ENCODE results near the gene CRTC2. TPM values are rescaled to one million over a fixed set of nuclear protein-coding genes. Genes with fewer than 3 reads are reported as not detected.

Gene CRTC2
- total RNA-seq, 1 donor from 2014 or later, result 38.3 TPM

DNA sequence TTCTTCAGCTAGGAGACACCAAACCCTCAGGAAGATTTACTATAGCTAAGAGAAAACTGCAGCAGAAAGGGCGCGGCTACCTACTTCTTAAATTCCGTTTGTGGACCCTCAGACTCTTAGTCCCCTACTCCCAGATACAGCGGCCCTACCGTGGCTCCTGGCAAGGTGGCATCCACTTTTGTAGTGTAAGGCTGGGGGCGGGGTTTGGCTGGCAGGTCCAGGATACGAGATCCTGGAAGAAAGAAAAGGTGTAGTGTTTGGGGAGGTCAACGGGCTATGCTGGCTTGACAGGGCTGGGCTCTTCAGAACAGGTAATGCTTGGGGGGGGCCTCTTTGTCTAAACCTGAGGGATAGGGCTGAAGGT, 9.6 kb upstream of the CRTC2 start:
- no peak for DNase-seq (ENCODE audit: low read depth)
- peaks cover 18% of the 10 kb centered on the region for H3K4me1 ChIP-seq (ENCODE audit: insufficient read depth, low read length)
- FAIRE-seq, result no peak
- H3K27ac ChIP-seq (ENCODE audit: low read depth, low read length), result peak overlapping the region; percentile 53
- no peaks in the 10 kb centered on the region for H3K36me3 ChIP-seq (ENCODE audit: insufficient read depth, low read length)
- H3K4me3 ChIP-seq (ENCODE audit: insufficient read depth, low read depth, low read length), result peak overlapping the region; percentile 72
- Mint-ChIP-seq H3K4me1 (ENCODE audit: low read depth, unreplicated experiment) (peaks cover 7% of the 10 kb centered on the region), H3K27ac (ENCODE audit: unreplicated experiment) (peak overlapping the region; percentile 82), H3K27me3 (ENCODE audit: low read depth, unreplicated experiment) (no peaks in the 10 kb centered on the region), H3K4me3 (ENCODE audit: unreplicated experiment) (peak overlapping the region; percentile 90), H3K9me3 (ENCODE audit: unreplicated experiment) (no peaks in the 10 kb centered on the region), H3K36me3 (ENCODE audit: low read depth, unreplicated experiment) (no peaks in the 10 kb centered on the region)
- H3K27me3 ChIP-seq (ENCODE audit: insufficient read depth, low read length), result no peaks in the 10 kb centered on the region
- TF ChIP-seq, protein P1, sequence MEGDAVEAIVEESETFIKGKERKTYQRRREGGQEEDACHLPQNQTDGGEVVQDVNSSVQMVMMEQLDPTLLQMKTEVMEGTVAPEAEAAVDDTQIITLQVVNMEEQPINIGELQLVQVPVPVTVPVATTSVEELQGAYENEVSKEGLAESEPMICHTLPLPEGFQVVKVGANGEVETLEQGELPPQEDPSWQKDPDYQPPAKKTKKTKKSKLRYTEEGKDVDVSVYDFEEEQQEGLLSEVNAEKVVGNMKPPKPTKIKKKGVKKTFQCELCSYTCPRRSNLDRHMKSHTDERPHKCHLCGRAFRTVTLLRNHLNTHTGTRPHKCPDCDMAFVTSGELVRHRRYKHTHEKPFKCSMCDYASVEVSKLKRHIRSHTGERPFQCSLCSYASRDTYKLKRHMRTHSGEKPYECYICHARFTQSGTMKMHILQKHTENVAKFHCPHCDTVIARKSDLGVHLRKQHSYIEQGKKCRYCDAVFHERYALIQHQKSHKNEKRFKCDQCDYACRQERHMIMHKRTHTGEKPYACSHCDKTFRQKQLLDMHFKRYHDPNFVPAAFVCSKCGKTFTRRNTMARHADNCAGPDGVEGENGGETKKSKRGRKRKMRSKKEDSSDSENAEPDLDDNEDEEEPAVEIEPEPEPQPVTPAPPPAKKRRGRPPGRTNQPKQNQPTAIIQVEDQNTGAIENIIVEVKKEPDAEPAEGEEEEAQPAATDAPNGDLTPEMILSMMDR (IDR thresholded peaks at IDR 0.05; ENCODE audit: insufficient read depth, low read depth, low read length), result no peak
- no peak for TF ChIP-seq EZH2 (IDR thresholded peaks at IDR 0.05; ENCODE audit: insufficient read depth, low read length)
- no peaks in the 10 kb centered on the region for H4K20me1 ChIP-seq (ENCODE audit: insufficient read depth, low read length)
- peaks cover 12% of the 10 kb centered on the region for H3K79me2 ChIP-seq (ENCODE audit: insufficient read depth, low read length)
- no peaks in the 10 kb centered on the region for H3K9me3 ChIP-seq (ENCODE audit: insufficient read depth, low read depth, low read length)
- peak overlapping the region; percentile 87 for H2AFZ ChIP-seq (ENCODE audit: low read depth, low read length)
- H3K9ac ChIP-seq (ENCODE audit: low read length), result peak overlapping the region; percentile 81
- peak overlapping the region; percentile 100 for H3K4me2 ChIP-seq (ENCODE audit: low read length)

- no peaks in the 10 kb centered on the region for H3K36me3 ChIP-seq (ENCODE audit: insufficient read depth, low read length)
- peak within 1 kb of the TSS; percentile 100 for H3K4me2 ChIP-seq (ENCODE audit: low read length)
- TF ChIP-seq, protein P1 (IDR thresholded peaks at IDR 0.05; ENCODE audit: insufficient read depth, low read depth, low read length), result peak; percentile 39
- TF ChIP-seq EZH2 (IDR thresholded peaks at IDR 0.05; ENCODE audit: insufficient read depth, low read length), result no peak
- peak within 1 kb of the TSS; percentile 73 for H3K27ac ChIP-seq (ENCODE audit: low read depth, low read length)
- Mint-ChIP-seq H3K4me1 (ENCODE audit: low read depth, unreplicated experiment) (peaks cover 12% of the 10 kb centered on the region), H3K9me3 (ENCODE audit: unreplicated experiment) (no peaks in the 10 kb centered on the region), H3K36me3 (ENCODE audit: low read depth, unreplicated experiment) (no peaks in the 10 kb centered on the region), H3K27me3 (ENCODE audit: low read depth, unreplicated experiment) (no peaks in the 10 kb centered on the region), H3K4me3 (ENCODE audit: unreplicated experiment) (peak within 1 kb of the TSS; percentile 90), H3K27ac (ENCODE audit: unreplicated experiment) (peak within 1 kb of the TSS; percentile 82)
- H3K9ac ChIP-seq (ENCODE audit: low read length), result peak within 1 kb of the TSS; percentile 81
- peak within 1 kb of the TSS; percentile 72 for H3K4me3 ChIP-seq (ENCODE audit: insufficient read depth, low read depth, low read length)
- H3K79me2 ChIP-seq (ENCODE audit: insufficient read depth, low read length), result peaks cover 19% of the 10 kb centered on the region
- H2AFZ ChIP-seq (ENCODE audit: low read depth, low read length), result peak within 1 kb of the TSS; percentile 87
- FAIRE-seq, result no peak
- H3K9me3 ChIP-seq (ENCODE audit: insufficient read depth, low read depth, low read length), result no peaks in the 10 kb centered on the region
- peak; percentile 99 for DNase-seq (ENCODE audit: low read depth)
- no peaks in the 10 kb centered on the region for H3K27me3 ChIP-seq (ENCODE audit: insufficient read depth, low read length)
- H3K4me1 ChIP-seq (ENCODE audit: insufficient read depth, low read length), result peaks cover 24% of the 10 kb centered on the region
- H4K20me1 ChIP-seq (ENCODE audit: insufficient read depth, low read length), result no peaks in the 10 kb centered on the region
These were observed 8.9 kb upstream of the CRTC2 start, which contains the start of gene CREB3L4 for GRCh38 chr1:153967107-153967999. TSS of gene CREB3L4 (plus strand) at chr1:153967902. CDS start at chr1:153968526, 624 bp downstream.

Measured in astrocyte (in vitro differentiated cells and primary cell).